ENCODE measurements around the gene NCKAP1. TPM values are rescaled to one million over a fixed set of nuclear protein-coding genes. Genes with fewer than 3 reads are reported as not detected.

NCKAP1 gene
- total RNA-seq, 1 donor from 2014 or later: 143 TPM

DNA sequence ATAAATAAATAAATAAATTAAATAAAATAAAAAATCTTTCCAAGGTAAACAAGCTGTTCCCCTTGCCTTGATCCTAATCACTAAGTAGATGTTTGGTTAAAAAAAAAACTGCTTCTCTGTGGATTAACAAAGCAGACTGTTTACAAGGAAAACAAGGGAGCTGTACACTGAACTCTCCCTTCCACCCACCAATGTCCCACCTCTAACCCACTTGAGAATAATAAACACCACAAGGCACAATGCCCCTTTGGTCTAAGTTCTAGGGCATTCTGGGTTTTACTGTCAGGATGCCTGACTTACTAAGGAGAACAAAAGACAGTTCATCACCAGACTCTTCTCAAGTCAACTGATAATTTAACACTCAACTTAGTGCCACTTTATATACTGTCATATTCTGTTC lies 83.5 kb downstream of the NCKAP1 start:
- FAIRE-seq: no peak
- DNase-seq (ENCODE audit: low spot score in 2 of 2): no peak

DNA sequence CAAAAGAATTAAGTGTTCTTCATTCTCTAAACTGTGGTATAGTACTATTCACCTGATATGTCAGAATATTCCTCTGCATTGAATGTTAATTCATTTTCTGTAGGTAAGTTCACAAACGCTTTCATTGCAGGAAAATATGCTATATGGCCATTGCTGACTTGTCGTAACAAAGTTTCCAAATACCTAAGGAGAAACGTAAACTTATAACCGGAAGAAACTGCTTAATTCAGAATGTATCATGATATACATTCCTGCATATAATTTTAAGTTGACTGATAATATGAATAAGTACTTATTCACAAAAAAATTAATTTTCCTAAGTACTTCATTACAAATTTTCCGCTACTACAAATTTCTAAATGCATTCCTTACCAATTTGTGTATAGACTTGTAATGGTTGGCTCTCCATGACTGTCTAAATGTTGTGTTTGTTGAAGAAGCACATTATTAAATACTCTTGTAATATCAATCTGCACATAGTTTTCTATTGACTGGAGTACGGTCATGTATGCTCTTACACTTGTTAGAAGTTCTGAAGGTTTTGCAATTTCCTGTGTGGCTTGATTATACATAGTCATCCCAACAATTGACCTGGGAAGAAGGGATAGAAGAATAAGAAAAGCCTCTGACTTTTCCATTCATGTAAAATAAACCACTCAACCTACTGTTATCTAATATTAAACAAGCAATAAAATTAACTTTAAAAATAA lies 85.4 kb downstream of the NCKAP1 start:
- no peak for DNase-seq (ENCODE audit: low spot score in 2 of 2)
- no peak for FAIRE-seq

DNA sequence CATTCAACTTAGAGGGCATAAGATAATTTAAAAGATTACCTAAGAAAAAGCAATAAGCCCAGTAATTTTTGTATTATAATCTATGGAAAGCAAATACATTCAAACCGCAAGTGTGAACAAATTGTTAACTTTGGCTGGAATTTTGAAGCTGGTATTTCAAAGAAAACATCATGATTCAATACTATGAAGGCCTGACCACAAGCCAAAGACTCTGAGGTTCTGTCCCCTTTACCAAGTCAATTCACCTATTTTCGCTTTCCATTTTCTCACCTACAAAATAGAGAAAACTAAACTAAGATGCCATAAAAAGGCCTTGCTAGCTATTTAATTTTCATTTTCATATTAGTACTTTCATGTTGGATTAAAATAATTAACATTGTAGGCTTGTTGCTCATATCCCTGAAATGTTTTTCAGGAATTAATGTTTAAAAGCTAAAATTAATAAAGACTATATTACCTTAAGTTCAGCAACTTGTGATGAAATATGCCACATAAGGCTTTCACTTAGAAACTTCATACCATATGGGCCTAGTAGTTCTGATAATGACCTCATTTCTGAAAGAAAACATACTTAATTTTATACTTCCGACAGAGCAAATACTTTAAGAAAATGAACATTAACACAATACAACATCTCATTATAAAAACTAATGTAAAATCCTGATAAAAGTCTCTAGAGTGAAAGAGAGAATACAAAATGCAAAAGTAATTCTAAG lies 86.2 kb downstream of the NCKAP1 start:
- DNase-seq (ENCODE audit: low spot score in 2 of 2) (no peak), FAIRE-seq (no peak)

DNA sequence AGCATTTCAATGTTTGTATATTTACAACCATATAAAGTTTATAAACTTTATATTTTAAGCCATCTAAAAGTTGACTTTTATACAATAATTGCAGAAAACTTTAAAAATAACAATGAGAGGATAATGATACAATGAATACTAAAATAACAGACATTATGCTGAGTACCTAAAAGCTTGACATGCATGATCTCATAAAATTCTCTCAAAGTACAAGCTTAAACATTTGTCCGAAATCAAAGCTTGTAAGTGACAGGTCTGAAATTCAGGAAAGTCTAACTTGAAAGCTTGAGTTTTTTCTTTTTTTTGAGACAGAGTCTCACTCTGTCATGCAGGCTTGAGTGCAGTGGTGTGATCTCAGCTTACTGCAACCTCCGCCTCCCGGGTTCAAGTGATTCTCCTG lies 87.7 kb downstream of the NCKAP1 start:
- FAIRE-seq: no peak
- no peak for DNase-seq (ENCODE audit: low spot score in 2 of 2)

DNA sequence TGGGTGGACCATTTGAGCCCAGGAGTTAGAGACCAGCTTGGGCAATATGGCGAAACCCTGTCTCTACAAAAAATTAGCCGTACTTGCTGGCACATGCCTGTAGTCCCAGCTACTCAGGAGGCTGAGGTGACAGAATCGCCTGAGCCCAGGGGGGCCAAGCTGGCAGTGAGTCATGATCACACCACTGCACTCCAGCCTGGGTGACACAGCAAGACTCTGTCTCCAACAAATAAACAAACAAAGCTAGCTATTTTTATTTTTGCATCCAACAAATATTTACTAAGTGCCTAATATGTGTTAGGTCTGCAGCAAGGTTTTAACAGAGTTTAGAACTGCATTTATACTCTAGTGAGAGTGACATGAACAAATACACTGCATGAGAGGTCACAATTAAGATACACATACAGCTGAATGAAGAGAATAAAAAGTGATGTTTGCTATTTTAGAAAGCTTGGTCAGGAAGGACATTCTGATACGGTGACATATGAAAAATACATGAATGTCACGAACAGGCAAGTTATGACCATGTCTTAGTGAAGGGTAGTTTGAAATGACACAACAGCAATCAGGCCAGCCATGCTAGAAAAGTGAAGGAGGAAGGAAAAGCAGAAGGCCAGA lies 88.6 kb downstream of the NCKAP1 start:
- DNase-seq (ENCODE audit: low spot score in 2 of 2) (no peak), FAIRE-seq (no peak)

DNA sequence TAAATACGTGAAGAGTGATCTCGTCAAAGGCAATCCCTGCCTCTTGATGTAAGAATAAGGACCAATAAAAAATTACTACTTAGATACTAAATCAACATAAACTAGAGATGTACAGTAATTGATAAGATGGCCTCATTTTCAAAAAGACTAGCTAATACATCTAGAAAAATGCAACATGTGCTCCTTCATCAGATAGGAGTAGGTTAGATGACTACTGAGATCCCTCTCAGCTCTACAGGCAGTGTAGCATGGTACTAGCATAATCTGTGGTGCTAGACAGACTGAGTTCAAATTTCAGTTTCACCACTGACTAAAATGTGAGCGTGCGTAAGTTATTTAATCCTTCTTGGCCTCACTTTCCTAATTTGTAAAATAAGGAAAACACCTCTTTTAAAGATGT lies 89.2 kb downstream of the NCKAP1 start:
- FAIRE-seq (no peak), DNase-seq (ENCODE audit: low spot score in 2 of 2) (no peak)

DNA sequence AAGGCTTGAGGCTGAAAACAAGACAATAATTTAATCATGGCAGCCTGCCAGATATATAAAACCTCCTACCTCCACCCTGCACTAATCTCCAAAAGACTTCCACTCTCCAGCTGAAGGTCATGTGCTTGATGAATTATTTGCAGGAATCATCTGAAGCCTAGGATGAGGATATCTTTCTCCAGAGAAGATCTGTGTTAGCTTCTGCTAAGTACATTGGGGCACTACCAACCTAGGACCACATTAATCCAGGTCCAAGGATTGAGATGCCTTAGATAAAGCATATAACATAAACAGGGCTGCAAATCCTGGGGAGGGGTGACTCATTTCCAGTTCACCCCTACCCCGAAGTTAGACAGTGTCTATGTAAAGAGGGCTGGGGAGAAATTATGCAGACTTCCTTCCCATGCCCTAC lies 91.3 kb downstream of the NCKAP1 start:
- DNase-seq (ENCODE audit: low spot score in 2 of 2) (no peak), FAIRE-seq (no peak)

DNA sequence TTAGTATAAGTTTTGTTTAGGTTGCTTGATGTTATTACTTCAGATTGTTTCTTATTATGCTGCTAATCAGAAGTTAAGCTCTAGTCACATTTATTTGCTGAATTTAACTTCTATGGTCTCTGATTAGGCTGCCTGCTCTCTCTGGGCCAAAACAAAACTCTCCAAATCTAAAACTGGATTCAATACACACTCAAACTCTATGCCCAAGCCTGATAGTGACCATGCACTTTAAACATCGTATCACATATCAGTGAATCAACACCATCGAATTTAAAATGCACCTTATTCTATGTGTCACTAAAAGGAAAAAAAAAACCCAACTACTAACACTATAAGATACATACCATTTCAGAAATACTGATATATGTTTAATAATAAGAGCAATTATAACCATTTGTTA lies 94.9 kb downstream of the NCKAP1 start:
- no peak for DNase-seq (ENCODE audit: low spot score in 2 of 2)
- FAIRE-seq: no peak

DNA sequence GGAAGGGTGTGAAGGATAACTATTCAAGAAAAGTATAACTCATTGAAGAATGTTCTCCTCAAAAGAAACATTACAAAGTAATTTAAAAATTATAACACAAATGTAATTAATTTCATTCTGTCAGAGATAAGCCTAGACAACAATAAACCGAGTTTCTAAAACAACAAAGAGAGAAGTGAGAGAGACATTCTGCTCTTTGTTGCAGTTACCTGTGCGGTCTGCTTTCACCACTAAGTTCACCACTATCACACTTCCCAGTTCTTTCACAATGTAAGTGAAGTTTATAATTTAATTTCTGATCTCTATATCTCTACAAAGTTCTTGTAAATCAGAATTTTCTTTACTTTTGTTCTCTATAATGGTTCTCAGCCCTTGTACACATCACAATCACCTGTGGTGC lies 95.5 kb downstream of the NCKAP1 start:
- DNase-seq (ENCODE audit: low spot score in 2 of 2) (no peak), FAIRE-seq (no peak)

DNA sequence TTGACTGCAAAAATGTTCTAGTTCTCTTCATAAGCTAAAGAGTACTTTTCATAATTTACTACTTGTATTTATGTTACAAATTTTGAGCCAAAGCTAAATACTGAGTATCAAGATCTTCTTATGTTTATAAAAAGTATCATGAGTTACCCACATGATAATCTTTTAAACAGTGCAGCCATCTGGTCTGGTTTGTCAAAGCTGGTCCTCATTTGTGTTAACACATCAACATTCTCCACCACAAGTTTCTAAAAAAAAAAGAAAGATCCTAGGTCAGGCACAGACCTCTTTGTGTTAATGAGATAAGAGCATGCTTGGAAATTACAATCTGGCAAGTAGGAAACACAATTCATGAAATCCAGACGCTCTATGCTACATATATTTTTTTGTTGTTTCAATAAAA lies 96.3 kb downstream of the NCKAP1 start:
- no peak for FAIRE-seq
- DNase-seq (ENCODE audit: low spot score in 2 of 2): no peak

DNA sequence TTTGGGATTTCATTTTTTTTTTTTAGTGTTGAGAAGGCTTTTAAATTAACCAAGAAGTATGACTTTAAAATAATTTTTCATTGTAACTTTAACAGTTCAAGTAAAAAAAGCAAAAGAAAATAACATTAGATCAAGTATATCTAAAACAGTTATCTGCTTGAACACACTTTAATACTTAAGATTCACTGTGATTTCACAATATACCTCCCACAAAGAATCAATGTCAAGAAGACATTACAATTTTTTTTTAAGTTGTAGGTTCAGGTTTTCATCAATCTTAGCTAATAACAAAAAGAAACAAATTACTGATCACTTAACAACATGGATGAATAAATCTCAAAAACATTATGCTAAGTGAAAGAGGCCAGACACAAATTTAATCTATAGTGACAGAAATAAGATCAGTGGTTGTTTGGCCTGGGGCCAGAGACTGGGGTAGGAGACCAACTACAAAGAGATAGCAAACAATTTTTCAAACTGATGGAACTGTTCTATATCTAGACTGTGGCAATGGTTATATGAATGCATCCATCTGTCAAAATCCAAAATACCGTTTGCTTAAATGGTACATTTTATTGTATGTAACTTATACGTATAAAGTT lies 97.0 kb downstream of the NCKAP1 start:
- peak; percentile 36 for FAIRE-seq

DNA sequence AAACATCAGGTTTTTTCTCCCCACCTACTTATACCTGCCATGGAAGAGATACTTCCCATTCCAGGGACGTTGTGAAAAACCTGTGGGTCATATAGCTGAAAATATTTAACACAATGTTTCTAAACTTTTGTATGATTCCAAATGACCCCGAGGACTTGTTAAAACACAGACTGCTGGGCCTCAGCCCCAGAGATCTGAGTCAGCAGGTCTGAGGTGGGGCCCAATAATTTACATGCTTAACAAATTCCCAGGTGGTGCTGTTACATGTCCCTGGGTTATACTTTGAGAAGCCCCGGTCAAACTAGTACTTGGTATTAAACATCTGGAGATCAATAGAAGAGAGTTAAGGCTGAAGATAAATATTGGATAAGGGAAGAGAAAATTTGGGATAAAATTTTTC lies 100.4 kb downstream of the NCKAP1 start:
- DNase-seq (ENCODE audit: low spot score in 2 of 2): no peak
- no peak for FAIRE-seq

More for the DNA sequence above, 97.0 kb downstream of the NCKAP1 start:
- DNase-seq (ENCODE audit: low spot score in 2 of 2): no peak

DNA sequence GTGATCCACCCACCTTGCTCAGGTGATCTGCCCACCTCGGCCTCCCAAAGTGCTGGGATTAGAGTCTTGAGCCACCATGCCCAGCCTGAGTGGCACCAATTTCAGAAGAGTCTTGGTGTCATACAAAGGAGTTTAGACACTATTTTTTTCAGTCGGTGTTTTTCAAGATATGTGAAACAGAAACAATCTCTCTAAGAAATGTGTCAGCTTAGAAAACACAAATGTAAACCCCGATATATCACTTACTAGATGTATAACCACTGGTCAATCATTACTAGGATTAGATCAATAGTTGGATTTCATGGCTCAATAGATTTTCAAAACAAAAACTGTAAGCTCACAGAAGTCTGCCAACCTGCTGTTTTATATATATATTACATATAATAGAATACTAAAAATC lies 104.6 kb downstream of the NCKAP1 start:
- DNase-seq (ENCODE audit: low spot score in 2 of 2) (no peak), FAIRE-seq (peak; percentile 45)

DNA sequence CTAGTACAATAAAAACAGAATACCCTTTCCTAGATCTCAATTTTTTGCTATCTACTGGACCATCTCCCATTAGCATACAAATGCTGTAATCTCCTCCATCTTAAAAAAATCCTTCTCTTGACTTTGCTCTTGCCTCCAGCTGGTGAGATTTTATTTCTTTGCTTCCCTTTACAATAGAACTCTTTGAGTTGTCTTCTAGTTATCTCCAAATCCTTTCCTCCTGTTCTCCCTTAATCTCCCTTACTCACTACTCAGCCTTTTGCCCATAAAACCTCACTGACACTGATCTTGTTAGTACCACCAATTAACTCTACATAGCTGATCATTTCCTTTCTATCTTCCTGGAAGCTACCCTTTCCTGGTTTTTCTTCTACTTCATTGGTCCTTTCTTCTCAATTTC lies 108.3 kb downstream of the NCKAP1 start:
- DNase-seq (ENCODE audit: low spot score in 2 of 2): no peak
- FAIRE-seq: no peak

DNA sequence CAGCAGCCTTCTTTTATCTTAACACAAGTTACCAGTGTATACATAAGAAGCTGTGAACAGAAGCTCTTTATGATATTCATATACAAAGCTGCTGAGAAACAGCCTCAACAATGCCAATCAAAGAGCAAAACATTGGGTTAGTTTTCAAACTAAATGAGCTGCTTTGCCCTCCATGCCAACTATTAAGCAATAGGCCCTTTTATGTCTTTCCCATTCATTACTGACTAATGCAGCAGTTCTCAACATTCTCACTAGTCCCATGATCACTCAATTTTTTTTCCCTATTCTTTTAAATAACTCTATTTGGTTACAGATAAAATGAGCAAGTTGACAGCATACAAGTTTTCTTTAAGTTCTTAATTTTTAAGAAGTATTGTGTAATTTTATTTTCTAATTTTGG lies 114.0 kb downstream of the NCKAP1 start:
- DNase-seq (ENCODE audit: low spot score in 2 of 2) (peak in 1 of 2 donors; percentile 22), FAIRE-seq (peak; percentile 98)

DNA sequence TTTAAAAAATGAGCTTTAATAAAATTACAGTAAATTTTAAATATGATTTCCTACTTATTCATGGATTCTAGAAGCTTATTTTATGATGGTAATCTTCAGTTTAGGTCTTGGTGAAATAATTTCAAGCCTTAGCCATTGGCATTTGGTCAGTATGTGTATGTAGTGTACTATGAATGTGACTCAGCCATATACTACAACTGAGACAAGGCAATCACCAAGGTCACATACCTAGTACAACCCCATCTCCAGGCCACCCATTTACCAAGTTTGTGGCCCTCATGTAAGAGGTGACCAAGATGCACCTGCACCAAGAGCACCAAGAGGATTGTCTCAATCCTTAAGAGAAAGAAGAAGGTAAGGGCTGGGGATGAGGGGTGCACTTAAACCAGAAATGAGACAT lies 117.0 kb downstream of the NCKAP1 start:
- no peak for DNase-seq (ENCODE audit: low spot score in 2 of 2)
- FAIRE-seq: no peak

DNA sequence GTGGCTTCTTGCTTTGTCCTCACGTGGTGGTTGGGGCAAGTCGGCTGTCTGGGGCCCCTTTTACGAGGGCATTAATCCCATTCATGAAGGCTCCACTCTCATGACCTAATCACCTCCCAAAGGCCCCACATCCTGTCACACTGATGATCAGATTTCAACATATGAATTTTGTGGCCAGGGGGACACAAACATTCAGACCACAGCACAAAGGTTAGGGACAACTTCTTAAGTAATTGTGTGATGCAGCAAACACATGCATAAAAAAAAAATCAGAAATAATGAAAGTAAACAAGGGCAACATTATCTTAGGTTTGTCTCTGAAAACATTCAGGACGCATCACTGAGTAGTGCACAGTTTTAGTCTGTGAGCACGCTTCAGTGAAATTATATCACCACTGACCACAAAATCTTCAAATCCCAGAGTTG lies 117.6 kb downstream of the NCKAP1 start:
- FAIRE-seq: no peak
- DNase-seq (ENCODE audit: low spot score in 2 of 2): no peak

DNA sequence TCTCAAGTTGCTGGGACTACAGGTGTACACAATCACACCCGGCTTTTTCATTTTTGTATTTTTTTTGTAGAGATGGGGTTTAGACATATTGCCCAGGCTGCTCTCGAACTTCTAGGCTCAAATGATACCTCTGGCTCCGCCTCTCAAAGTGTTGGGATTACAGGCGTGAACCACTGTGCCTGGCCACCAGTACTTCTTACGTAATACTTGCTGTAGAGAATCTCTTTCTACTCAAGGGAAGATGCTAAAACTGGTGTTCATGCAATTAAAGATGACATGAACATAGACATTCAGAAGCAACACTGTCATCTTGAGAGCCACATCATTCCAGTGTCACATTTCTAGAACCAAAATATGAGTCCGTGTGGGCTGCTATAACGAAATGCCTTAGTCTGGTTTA lies 118.2 kb downstream of the NCKAP1 start:
- no peak for FAIRE-seq
- DNase-seq (ENCODE audit: low spot score in 2 of 2): no peak

DNA sequence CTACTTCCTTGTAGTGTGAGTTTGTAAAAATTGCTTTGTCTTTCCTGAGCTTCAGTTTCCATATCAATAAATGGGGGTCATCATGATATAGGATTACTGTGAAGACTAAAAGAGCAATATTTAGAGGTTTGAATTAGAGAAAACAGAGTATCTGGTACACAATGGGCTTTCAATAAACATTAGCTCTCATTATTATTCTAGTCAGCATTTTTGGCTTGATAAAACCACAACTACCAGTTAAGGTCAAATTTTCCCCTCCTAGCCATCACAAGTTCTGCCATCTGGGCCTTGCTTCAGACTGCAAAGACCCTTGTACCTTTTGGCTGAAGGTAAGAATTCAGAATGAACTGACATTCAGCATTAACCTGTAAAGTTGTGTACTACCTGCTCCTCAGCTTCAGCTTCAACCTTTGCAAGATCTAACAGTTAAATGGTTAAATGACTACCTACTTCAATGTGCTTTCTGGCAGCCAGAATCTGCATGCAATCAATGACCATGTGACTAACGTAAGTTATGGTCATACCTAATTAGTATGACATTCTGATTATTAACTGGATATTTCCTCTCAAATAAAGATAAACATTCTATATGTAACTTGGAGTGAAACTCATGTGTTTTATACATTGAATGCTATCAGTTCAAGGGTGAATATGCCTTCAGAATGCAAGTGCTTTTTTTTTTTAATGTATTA lies 119.2 kb downstream of the NCKAP1 start:
- DNase-seq (ENCODE audit: low spot score in 2 of 2) (no peak), FAIRE-seq (no peak)

DNA sequence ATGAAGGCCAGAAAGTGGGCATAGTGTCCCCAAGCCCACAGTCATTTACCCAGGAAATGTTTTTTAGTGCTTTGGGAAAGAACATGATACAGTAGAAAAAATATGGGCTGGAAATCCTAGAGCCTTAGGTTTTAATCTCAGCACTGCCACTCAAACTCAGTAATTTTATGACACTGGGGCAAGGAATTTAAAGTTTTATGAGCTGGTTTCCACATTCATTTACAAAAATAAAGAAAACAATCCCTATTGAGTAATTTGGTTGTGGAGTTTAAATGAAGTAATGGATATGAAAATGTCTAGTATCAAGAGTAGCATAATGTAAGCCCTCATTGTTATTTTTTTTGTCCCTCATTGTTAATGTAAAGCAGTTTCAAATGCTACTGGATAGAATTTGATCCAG lies 120.3 kb downstream of the NCKAP1 start:
- DNase-seq (ENCODE audit: low spot score in 2 of 2) (no peak), FAIRE-seq (no peak)

DNA sequence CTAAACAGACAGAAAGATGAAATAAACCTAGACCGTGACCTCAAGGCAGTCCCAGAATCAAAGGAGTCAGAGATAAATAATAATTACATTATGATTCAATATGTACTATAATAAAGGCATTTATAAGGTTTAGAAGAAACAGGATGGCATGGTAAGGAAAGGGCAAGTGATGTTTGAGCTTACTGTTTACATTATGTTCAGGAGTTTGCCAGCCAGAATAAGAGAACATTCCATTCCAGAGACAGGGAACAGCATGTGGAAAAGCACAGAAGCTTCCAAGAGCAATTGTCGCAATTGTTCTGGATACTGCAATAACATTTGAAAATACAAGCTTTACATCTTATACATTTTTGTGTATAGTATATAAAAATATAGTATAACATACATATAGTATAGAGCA lies 121.8 kb downstream of the NCKAP1 start:
- FAIRE-seq: no peak

More for the DNA sequence above, 121.8 kb downstream of the NCKAP1 start:
- no peak for DNase-seq (ENCODE audit: low spot score in 2 of 2)

Data from frontal cortex (tissue), 4 donors.